ENCODE data around the gene CHRNA1. TPM values are rescaled to one million over a fixed set of nuclear protein-coding genes. Genes with fewer than 3 reads are reported as not detected.
A peak's percentile ranks its signal among the peaks of the same experiment; 100 is the strongest.

CHRNA1 gene
- total RNA-seq, 6 experiments from 2014 or later: 0.14 TPM; not detected in 5

DNA sequence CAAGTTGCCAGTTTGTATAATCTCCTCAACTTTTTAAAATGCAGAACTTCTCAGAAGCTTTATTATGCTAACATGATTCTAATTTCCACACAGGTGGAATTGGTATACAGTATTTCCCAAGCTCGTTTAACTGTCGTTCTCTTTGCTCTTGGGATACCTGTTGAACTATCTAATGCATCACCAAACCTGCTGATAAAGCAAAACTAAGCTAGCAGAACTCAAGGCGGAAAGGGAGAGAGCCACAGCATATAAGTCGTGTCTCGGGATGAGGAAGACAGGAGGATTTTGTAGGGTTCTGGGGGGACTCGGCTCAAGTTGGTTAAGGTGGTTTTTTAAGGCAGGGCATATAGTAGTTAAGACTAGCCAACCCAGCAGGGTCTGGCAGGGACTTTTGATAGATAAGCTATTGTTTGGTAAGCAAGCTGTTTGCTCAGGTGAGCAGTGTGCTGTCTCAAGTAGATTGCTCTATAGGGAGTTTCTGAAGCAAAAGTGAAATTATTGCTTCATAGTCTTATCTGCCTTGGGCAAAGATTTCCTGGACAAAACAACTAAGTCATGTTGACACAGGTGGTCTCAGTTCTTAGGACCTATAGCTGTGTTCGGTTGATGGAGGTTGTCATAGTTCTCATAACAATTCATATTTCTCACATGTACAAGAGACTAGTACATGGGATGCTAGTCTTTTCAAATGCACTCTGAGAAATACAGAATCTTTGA is 28.2 kb upstream of the CHRNA1 start:
- TF ChIP-seq CTCF (IDR thresholded peaks at IDR 0.05): no peak
- Mint-ChIP-seq H3K4me1 (ENCODE audit: low read depth) (peaks cover 82% of the 10 kb centered on the region), H3K27ac (no peak overlapping the region; the same call in 1 of the 2 replicates), H3K36me3 (ENCODE audit: low read depth) (peaks cover 9% of the 10 kb centered on the region; the same call in 1 of the 2 replicates), H3K27me3 (ENCODE audit: insufficient read depth) (no peaks in the 10 kb centered on the region; the same call in none of the 2 replicates), H3K9me3 (peaks cover 11% of the 10 kb centered on the region; the same call in 1 of the 2 replicates), H3K4me3 (no peak overlapping the region)
- no peak for DNase-seq

- no peak overlapping the region for H3K4me3 Mint-ChIP-seq
- peak overlapping the region; percentile 29; the same call in 1 of the 2 replicates for H3K27ac Mint-ChIP-seq
- peaks cover 81% of the 10 kb centered on the region for H3K4me1 Mint-ChIP-seq (ENCODE audit: low read depth)
- no peaks in the 10 kb centered on the region; the same call in none of the 2 replicates for H3K27me3 Mint-ChIP-seq (ENCODE audit: insufficient read depth)
- no peak for TF ChIP-seq CTCF (IDR thresholded peaks at IDR 0.05)
- no peak for DNase-seq
- peaks cover 11% of the 10 kb centered on the region; the same call in 1 of the 2 replicates for H3K9me3 Mint-ChIP-seq
- H3K36me3 Mint-ChIP-seq (ENCODE audit: low read depth): peaks cover 9% of the 10 kb centered on the region; the same call in 1 of the 2 replicates
Measured at GRCh38 chr2:174791746-174792280, 27.5 kb upstream of the CHRNA1 start.

DNA sequence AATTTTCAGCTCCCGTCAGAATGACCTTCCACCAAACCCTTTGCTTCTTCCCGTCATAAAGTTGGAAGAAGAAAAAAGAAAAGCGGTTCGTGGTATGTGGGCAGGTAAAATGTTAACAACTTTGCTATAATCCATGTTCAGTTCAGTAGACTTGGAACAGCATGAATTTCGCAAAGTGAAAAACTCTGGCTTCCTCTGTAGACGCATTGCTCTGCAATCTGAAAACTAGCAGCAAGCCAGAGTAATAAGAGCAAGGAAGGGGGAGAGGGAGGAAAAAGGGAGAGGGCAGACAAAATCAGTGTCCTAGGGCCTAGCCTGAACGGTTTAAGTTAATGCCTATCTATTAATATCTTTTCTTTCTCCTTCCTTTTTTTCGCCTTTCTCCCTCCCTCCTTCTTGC is 26.7 kb upstream of the CHRNA1 start:
- no peak for TF ChIP-seq CTCF (IDR thresholded peaks at IDR 0.05)
- Mint-ChIP-seq H3K9me3 (peaks cover 11% of the 10 kb centered on the region; the same call in 1 of the 2 replicates), H3K4me3 (no peak overlapping the region), H3K4me1 (ENCODE audit: low read depth) (peaks cover 79% of the 10 kb centered on the region), H3K36me3 (ENCODE audit: low read depth) (peaks cover 9% of the 10 kb centered on the region; the same call in 1 of the 2 replicates), H3K27me3 (ENCODE audit: insufficient read depth) (no peaks in the 10 kb centered on the region; the same call in none of the 2 replicates), H3K27ac (no peak overlapping the region)
- no peak for DNase-seq

- H3K27me3 Mint-ChIP-seq (ENCODE audit: insufficient read depth): no peaks in the 10 kb centered on the region; the same call in none of the 2 replicates
- DNase-seq: no peak
- H3K36me3 Mint-ChIP-seq (ENCODE audit: low read depth): peaks cover 14% of the 10 kb centered on the region; the same call in 1 of the 2 replicates
- peaks cover 11% of the 10 kb centered on the region; the same call in 1 of the 2 replicates for H3K9me3 Mint-ChIP-seq
- H3K4me1 Mint-ChIP-seq (ENCODE audit: low read depth): peaks cover 76% of the 10 kb centered on the region
- no peak for TF ChIP-seq CTCF (IDR thresholded peaks at IDR 0.05)
- H3K4me3 Mint-ChIP-seq: peak overlapping the region; percentile 22; the same call in 1 of the 2 replicates
- H3K27ac Mint-ChIP-seq: peak overlapping the region; percentile 97
Measured at GRCh38 chr2:174789001-174789400, 24.7 kb upstream of the CHRNA1 start.

- Mint-ChIP-seq H3K36me3 (ENCODE audit: low read depth) (peaks cover 14% of the 10 kb centered on the region; the same call in 1 of the 2 replicates), H3K4me1 (ENCODE audit: low read depth) (peaks cover 70% of the 10 kb centered on the region), H3K9me3 (peaks cover 11% of the 10 kb centered on the region; the same call in 1 of the 2 replicates), H3K4me3 (peak overlapping the region; percentile 65), H3K27ac (peak overlapping the region; percentile 97), H3K27me3 (ENCODE audit: insufficient read depth) (no peaks in the 10 kb centered on the region; the same call in none of the 2 replicates)
- DNase-seq: peak; percentile 70
- TF ChIP-seq CTCF (IDR thresholded peaks at IDR 0.05): no peak
Measured at GRCh38 chr2:174788291-174788929, 24.1 kb upstream of the CHRNA1 start.

All from HFFc6 (cell line).